ENCODE measurements around the gene USP49.
A peak's percentile ranks its signal among the peaks of the same experiment; 100 is the strongest.

Gene USP49

GRCh38 chr6:41931792-41932191, 36.6 kb upstream of the USP49 start:
- H3K4me1 ChIP-seq (ENCODE audit: control insufficient read depth, insufficient read depth, low read length) = no peaks in the 10 kb centered on the region
- H3K4me3 ChIP-seq (ENCODE audit: low read depth, low read length) = no peak overlapping the region
- H3K27ac ChIP-seq (ENCODE audit: extremely low read depth, low read depth, low read length) = no peak overlapping the region
- peaks cover 35 to 97% of the 10 kb centered on the region in 2 experiments for H3K36me3 ChIP-seq (ENCODE audit: control insufficient read depth in 2 of 2, insufficient read depth in 1 of 2, low read length in 2 of 2)
- ChIA-PET POLR2A (interaction anchor here (1.0 kb wide), 1 partner anchor 9 kb away, joined by 3 read pairs; no protein-coding TSS in a partner anchor), CTCF (interaction anchor here (0.7 to 13.4 kb wide), 4 partner anchors 9 to 113 kb away, joined by 3 to 146 read pairs (median 16); partner anchors contain the start of genes BYSL and MED20)
- TF ChIP-seq ZNF398 (tag by site-specific recombination; IDR thresholded peaks at IDR 0.05) (no peak), ZFHX2 (tag by site-specific recombination; conservative IDR thresholded peaks at IDR 0.05) (peak; percentile 55), EGR2 (tag by site-specific recombination; IDR thresholded peaks at IDR 0.05; ENCODE audit: low read depth) (0 out of 2 replicates have a peak, but pooled peaks have one; percentile 25), MEIS1 (CRISPR knock-in tag; IDR thresholded peaks at IDR 0.05; ENCODE audit: borderline replicate concordance) (no peak)
- H3K9me3 ChIP-seq (ENCODE audit: control insufficient read depth, insufficient read depth, low read depth, low read length) = no peaks in the 10 kb centered on the region

- no peak overlapping the region for H3K4me3 ChIP-seq (ENCODE audit: low read depth, low read length)
- peaks cover 43 to 91% of the 10 kb centered on the region in 2 experiments for H3K36me3 ChIP-seq (ENCODE audit: control insufficient read depth in 2 of 2, insufficient read depth in 1 of 2, low read length in 2 of 2)
- H3K4me1 ChIP-seq (ENCODE audit: control insufficient read depth, insufficient read depth, low read length) = no peaks in the 10 kb centered on the region
- no peak overlapping the region for H3K27ac ChIP-seq (ENCODE audit: extremely low read depth, low read depth, low read length)
- ChIA-PET POLR2A (interaction anchor here (1.2 to 1.8 kb wide), 2 partner anchors 9 to 10 kb away, joined by 3 to 8 read pairs; partner anchors contain the start of genes BYSL and MED20), CTCF (interaction anchor here (1.1 to 11.2 kb wide), 5 partner anchors 8 to 143 kb away, joined by 5 to 160 read pairs (median 15); partner anchors contain the start of genes BYSL, CCND3, MED20 and TOMM6)
- TF ChIP-seq SP7 (tag by site-specific recombination; IDR thresholded peaks at IDR 0.05) (no peak), ZNF404 (tag by site-specific recombination; IDR thresholded peaks at IDR 0.05) (no peak), ZBTB11 (tag by site-specific recombination; conservative IDR thresholded peaks at IDR 0.05; ENCODE audit: low read depth) (no peak), ZNF677 (tag by site-specific recombination; IDR thresholded peaks at IDR 0.05) (no peak), ZNF394 (tag by site-specific recombination; IDR thresholded peaks at IDR 0.05; ENCODE audit: borderline replicate concordance) (peak; percentile 21; the same call in 1 of the 2 replicates), PBX3 (CRISPR knock-in tag; IDR thresholded peaks at IDR 0.05) (no peak), HIC1 (tag by site-specific recombination; IDR thresholded peaks at IDR 0.05) (no peak)
- H3K9me3 ChIP-seq (ENCODE audit: control insufficient read depth, insufficient read depth, low read depth, low read length) = no peaks in the 10 kb centered on the region
Measured at GRCh38 chr6:41929924-41930323, 34.7 kb upstream of the USP49 start.

Measured in HEK293 (cell line).